Muscle of arm (tissue), 12 donors: ENCODE data around the gene PEAR1. TPM values are rescaled to one million over a fixed set of nuclear protein-coding genes. Genes with fewer than 3 reads are reported as not detected.

ENCODE experiments used
- DNase-seq: peaks from one replicate; pipeline ENCODE4 v3.0.0-alpha.2; 2013
- polyA plus RNA-seq, 12 donors: library from polyadenylated mRNA; unstranded; fragments of 120-200 nt; gene quantifications; one replicate each; pipeline ENCODE4 v1.2.1, GENCODE V29; 2013; ENCODE audit not compliant: insufficient read length in 12 of 12

The PEAR1 gene
- polyA plus RNA-seq, 12 donors, result 14.7 to 37.8 (median 23.3) TPM; not detected in 1

DNA sequence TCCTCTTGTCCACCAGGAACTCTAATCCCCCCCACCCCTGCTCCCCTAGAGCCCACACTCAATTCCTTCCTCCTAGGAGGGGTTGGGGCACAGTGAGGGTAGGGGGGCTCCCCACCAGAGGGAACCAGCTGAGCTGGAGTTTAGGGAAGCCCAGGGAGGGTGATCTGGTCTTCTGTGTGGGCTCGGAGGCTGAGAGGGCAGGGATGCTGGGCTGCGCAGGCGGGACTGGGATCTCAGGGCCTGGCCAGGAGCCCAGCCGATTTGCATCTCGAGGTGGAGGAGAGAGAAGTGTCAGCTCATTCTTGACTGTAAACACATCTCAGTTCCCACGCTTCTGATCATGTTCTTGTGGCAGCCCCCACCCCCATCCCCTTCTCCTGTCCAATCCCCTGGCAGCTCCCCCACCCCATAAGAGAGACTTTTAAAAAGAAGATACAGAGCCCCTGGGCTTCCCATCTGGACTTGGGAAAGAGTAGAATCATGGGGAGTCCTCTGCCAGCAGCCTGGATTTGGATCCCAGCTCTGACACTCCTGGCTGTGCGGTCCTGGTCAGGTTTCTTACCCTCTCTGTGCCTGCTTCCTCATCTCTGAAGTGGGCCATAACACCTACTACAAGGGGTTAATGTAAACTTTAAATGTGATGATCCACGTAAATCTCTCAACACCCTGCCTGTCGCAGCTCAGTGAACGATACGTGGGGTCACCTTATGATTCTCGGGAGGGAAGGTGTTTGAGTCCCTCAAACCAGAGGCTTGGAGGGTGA is 6.6 kb downstream of the PEAR1 start:
- DNase-seq, result no peak

DNA sequence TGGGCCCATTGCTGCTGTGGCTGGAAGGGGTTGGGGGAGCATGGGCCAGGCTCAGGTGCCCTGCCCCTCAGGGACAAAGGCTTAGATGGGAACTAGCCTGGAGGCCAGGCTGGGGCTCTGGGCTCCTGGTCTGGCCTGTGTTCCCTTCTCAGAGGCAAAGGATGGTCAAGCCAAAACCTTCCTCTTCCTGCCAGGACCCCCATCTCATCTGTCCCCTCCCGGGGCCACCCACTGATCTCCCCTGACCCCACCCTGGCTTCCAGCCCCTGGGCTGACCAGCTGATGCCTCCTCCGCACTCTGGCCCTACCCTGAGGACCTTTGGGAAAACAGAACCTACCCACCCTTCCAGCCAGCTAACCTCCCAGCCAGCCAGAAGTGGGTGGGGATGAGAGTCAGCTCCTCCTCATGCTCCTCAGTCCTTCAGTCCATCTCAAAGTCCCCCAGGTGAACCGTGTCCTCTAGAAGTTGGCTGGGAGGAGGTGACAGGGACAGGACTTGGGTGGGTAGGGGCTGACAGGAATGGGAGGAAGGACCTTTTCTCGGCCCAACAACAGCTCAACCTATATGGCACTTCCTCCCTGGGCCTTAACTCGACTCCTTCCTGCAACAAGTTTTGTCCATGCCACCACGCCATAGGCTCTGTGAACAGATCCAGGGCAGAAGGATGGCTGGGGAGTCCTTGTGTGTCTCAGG is 7.5 kb downstream of the PEAR1 start:
- DNase-seq, result no peak

DNA sequence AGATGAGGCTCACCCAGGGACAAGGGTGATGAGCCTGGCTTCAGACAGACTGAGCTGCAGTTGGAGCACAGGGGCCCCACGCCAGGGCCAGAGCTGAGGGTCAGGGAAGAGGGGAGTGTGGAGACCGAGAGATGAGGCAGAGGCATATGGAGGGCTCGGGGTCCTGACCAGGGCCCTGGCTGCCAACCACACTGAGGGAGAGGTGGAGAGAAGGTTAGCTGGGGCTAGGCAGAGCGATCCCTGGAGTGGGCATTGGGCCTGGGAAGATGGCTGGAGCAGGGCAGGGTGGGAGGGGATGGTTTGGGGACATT is 8.0 kb downstream of the PEAR1 start:
- DNase-seq, result no peak

DNA sequence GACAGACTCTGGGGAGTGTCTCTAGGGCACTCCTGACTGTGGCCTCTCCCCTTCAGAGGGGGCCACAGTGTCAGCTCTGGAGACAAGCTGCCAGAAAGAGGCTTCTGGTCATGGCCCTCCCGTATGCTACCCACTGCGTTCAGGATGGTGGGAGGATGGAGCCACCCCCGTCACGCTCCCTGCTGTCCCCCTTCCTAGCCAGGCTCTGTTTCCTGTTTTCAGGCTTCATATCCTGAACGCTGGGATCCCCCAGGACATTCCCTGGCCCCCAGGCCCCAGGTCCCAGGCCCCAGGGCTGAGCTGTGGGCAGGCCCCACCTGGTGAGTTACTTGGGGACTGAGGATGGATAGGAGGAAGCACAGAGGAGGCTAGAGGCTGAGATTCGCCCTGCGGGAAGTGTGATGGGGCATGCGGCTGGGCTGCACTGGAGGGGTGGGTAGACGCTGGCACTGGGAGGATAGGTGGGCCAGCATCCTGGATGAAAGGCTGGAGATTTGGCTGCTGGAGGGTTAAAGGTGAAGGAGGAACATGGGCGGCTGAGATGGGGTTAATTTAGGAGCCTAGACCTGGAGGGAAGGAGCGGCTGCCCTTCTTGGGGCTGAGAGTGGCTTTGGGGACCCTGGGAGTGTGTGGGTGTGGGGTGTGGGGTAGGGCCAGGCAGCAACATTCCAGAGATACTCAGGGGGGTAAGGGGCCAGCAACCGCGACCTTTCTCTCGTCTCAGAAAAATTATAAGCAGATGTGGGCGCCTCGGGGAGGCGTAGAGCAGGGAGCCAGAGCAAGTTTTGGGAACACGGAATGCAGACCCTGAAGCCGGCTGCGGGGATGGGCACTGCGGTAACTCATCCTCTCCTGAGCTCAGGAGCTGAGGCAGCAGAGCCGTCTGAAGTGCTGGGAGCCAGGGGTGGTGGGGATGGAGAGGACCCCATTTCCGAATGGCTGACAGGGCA is 8.7 kb downstream of the PEAR1 start:
- no peak for DNase-seq

DNA sequence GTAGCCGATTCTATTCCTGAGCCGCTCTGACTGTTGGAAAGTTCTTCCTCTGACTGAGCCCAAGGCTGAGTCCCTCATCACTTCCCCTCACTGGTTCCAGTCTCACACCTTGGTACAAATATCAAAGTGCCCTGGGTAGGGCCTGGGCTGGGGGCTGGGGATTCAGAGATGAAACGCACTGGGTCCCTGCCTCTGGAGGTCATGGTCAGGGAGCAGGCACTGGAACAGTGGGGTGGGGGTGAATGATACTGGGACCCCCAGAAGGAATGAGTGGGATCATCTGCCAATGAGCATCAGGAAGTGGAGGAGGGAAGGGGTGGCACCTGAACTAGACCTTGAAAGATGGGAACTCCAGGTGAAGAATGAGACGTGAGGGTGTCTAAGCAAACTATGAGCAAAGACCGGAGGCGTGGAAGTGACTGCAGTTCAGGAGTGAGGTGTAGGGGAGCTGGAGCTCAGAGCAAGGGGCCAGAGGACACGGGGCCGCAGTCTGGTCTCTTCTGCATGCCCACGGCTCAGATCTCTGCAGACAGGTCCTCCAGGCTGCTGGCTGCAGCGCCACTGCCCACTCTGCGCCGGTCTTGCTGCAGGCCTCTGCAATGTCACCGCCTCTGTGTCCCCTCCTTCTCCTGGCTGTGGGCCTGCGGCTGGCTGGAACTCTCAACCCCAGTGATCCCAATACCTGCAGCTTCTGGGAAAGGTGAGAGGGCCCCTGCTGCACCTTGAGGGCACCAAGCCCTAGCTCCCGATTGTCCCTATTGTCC is 10.0 kb downstream of the PEAR1 start:
- DNase-seq, result no peak

DNA sequence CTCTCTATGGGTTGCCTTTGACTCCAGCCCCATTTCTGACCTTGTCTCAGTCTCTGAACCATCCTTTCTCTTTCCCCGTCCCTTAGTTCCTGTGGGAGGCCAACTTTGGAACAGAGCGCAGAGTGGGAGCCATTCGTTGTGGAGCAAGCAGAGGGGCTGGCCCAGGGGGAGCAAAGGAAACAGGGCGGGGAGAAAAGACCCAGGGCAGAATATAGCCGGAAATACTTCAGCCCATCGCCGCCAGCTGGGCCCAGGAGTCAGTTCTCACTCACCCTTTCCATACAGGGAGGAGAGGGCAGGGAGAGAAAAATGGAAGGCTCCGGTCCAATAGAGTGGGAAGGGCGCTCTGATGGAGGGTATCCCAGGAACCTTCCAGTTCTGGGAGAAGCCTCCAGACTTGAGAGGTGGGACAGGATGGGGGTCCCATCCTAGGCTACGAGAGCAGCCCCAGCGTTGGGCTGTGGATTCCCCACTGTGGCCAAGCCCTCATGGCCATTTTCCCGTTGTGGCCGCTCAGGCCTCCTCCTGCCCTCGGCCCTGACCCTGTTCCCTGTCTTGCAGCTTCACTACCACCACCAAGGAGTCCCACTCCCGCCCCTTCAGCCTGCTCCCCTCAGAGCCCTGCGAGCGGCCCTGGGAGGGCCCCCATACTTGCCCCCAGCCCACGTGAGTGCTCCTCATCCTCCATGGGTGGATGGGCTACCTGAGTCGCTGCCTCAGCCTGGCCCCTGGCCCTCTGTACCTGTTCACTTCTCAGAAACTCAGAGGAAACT is 10.9 kb downstream of the PEAR1 start:
- no peak for DNase-seq

DNA sequence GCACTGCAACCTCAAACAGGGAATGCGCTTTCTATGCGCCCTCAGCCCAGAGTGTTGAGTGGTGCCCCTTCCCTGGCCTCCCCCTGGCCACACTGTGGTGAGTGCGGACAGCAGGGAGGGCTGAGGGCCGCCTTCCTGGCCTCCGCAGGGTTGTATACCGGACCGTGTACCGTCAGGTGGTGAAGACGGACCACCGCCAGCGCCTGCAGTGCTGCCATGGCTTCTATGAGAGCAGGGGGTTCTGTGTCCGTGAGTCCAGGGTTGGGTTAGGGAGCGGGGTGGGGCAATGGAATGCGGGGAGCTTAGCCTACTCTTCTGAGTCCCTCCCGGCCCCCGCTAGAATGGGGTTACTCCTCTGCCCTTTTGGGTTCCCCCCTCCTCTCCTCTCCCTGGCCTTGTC is 11.7 kb downstream of the PEAR1 start:
- no peak for DNase-seq

DNA sequence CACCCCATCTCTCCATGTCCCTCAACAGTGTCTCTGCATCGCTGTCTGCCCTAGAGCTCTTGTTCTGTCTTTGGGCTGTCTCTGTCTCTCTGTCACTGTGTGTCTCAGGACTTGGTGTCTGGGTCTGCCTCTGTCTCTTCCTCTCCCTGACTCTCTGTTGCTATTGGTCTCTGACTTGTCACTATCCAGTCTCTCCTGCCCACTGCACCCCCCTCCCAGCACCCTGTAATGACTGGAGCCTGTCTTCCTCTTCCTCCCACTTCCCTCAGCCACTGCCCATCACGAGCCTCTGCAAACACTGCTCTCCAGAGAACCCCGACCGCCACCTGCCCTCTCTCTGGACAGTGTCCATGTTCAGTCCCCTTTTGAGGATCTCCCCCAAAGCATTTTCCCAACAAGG is 12.1 kb downstream of the PEAR1 start:
- DNase-seq, result no peak

DNA sequence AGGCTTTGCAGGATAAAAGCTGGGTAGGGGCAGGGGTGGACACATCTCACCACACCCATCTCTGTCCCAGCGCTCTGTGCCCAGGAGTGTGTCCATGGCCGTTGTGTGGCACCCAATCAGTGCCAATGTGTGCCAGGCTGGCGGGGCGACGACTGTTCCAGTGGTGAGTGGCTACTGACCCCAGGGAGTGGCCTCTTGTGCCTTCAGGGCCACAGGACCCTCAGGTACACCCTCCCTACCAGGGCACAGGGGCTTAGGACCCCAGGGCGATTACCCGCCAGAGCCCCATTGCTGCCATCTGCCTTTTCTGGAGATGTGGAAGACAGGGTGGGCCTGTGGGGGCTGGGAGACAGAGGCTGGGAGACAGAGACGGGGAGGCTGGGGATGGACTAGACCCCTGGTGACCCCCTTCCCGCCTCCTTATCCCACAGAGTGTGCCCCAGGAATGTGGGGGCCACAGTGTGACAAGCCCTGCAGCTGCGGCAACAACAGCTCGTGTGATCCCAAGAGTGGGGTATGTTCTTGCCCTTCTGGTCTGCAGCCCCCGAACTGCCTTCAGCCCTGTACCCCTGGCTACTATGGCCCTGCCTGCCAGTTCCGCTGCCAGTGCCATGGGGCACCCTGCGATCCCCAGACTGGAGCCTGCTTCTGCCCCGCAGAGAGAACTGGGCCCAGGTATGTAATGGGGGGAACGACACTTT is 12.8 kb downstream of the PEAR1 start:
- no peak for DNase-seq

DNA sequence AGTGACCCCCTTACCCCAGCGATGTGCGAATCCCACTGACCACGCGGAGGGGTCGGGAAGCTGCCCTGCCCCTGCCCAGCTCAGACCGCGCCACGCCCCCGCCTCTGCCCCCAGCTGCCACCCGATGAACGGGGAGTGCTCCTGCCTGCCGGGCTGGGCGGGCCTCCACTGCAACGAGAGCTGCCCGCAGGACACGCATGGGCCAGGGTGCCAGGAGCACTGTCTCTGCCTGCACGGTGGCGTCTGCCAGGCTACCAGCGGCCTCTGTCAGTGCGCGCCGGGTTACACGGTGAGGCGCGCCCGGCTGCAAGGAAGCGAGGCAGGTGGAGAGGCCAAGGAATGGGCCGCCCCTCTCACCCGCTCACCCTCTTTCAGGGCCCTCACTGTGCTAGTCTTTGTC is 15.0 kb downstream of the PEAR1 start:
- DNase-seq, result no peak

DNA sequence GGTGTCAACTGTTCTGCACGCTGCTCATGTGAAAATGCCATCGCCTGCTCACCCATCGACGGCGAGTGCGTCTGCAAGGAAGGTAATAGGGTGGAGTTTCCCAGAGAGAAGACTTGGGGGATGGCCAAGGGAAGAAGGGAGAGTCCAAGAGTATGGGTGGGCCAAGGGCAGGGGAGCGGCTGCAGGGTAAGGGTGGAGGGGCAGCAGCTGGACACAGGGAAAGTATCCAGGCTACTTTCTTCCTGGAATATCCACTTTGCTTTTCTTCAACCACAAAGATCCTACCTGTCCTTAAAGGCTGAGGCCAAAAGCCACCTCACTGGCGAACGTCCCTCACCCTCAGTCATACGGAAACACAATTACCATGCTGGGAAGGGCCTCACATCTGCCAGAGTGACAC is 15.4 kb downstream of the PEAR1 start:
- no peak for DNase-seq

DNA sequence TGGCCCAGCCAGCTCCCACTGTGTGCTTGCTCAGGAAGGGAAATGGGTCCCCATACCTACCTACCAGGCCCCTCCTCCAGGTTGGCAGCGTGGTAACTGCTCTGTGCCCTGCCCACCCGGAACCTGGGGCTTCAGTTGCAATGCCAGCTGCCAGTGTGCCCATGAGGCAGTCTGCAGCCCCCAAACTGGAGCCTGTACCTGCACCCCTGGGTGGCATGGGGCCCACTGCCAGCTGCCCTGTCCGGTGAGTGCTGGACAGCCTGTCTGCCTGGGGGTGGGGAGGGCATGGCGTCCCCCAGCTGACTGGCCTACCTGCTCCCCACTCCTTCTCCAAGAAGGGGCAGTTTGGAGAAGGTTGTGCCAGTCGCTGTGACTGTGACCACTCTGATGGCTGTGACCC is 16.2 kb downstream of the PEAR1 start:
- DNase-seq, result no peak

DNA sequence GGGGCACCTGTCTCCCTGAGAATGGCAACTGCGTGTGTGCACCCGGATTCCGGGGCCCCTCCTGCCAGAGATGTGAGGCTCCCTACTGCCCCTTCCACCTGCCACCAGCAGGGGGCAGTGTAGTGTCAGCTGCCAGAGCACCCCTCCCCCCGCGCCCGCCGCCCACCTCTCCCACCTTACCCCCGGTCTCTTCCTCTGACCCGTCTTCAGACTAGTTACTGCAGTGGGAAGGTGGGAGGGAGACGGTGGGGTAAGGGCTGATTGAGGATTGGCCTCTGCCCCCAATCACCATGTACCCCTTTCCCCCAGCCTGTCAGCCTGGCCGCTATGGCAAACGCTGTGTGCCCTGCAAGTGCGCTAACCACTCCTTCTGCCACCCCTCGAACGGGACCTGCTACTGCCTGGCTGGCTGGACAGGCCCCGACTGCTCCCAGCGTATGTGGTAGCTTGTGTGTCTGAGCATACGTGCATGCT is 16.8 kb downstream of the PEAR1 start:
- no peak for DNase-seq

DNA sequence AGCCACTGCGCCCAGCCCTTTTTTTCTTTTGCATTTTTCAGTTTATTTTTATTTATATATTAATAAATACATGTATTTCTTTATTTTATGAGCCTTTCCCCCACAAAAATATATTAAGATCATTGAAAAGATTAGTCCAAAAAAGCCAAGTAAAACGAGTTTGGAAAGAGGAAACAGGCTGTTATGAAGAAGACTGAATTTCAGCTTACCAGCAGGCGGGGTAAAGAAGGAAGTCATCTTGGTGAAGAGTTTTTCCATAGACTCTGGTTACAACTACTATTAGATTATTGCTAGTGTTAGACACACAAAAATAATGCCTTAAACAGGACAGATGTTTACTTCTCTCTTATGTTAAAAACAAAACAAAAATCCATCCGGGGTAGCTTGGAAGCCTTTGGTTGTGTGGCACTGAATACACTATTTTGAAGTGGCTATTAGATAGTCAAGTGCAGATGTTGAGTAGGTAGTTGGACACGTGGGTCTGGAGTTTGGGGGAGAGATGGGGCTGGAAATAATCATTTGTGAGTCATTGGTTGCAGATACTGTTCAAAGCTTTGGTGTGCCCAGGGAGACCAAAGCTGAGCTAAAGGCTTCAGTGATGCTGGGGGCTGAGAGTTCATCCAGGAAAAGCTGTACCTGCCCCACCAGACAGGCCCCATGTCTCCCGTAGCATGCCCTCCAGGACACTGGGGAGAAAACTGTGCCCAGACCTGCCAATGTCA is 18.2 kb downstream of the PEAR1 start:
- DNase-seq, result no peak

DNA sequence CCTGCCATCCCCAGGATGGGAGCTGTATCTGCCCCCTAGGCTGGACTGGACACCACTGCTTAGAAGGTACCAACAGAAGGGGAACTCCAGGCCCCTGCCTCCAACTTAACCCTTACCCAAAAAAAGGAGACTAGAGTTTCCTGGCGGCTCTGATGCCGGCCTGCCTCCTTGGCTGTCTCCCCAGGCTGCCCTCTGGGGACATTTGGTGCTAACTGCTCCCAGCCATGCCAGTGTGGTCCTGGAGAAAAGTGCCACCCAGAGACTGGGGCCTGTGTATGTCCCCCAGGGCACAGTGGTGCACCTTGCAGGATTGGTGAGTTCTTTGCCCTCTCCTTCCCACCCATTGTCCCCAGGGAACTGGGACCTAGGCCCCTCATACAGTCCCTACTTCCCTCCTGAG is 18.8 kb downstream of the PEAR1 start:
- no peak for DNase-seq

DNA sequence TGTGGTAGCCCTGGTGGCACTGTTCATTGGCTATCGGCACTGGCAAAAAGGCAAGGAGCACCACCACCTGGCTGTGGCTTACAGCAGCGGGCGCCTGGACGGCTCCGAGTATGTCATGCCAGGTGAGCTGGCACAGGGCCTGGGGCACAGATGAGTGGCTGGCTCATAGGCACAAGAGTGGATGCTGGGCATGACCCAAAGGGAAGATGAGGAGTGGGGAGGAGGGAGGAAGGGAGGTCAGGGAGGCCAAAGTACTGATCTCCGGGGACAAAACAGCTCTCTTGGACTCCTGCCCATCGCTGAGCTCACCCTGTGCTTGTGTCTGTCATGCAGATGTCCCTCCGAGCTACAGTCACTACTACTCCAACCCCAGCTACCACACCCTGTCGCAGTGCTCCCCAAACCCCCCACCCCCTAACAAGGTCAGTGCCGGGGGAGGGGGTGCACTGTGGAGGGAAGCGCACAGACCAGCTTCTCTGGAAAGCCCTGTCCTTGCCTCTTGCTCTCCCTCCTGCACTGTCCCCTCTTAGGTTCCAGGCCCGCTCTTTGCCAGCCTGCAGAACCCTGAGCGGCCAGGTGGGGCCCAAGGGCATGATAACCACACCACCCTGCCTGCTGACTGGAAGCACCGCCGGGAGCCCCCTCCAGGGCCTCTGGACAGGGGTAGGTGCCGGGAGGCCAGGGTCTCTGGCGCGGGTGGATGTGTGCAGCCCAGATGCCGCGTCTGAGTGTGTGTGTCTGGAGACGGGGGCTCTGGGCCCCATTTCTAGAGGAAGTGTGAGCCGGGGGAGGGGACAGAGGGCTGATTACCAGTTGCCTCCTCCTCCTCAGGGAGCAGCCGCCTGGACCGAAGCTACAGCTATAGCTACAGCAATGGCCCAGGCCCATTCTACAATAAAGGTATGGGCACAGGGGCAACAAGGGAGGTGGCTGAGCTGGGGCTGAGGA is 19.6 kb downstream of the PEAR1 start:
- no peak for DNase-seq

DNA sequence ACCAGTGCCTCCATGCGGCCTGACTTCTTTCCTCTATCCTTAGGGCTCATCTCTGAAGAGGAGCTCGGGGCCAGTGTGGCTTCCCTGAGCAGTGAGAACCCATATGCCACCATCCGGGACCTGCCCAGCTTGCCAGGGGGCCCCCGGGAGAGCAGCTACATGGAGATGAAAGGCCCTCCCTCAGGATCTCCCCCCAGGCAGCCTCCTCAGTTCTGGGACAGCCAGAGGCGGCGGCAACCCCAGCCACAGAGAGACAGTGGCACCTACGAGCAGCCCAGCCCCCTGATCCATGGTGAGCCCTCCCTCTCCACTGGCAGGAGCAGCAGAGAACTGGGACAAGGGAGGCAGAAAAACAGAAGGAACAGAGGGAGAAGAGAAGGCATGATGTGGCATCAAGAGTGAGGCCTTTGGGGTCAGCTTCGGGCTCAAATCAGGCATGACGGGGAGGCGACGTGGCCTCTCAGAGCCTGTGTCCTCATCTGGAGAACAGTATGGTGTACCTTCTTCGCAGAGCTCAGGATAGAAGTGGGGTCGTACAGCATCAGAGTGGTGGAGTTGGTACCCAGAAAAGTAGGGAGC is 20.4 kb downstream of the PEAR1 start:
- no peak for DNase-seq

DNA sequence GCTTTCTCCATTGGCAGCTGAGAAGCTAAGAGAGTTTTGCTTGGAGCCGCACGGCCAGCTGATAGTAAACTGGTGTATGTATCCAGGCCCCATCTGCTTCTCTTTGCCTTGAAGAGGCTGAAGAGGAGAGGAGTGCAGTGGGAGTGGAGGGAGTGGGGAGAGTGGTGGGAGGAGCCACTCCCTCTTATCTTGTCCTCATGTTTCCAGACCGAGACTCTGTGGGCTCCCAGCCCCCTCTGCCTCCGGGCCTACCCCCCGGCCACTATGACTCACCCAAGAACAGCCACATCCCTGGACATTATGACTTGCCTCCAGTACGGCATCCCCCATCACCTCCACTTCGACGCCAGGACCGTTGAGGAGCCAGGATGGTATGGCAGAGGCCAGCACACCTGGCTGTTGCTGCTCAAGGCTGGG is 20.9 kb downstream of the PEAR1 start:
- no peak for DNase-seq
